Measurements from ENCODE around the gene OCA2. TPM values are rescaled to one million over a fixed set of nuclear protein-coding genes. Genes with fewer than 3 reads are reported as not detected.

Gene OCA2
- total RNA-seq, 2 donors from 2014 or later: 0.31 TPM; not detected in 1

- H3K27ac ChIP-seq: no peak overlapping the region
- DNase-seq (ENCODE audit: low spot score): no peak
- TF ChIP-seq CTCF (IDR thresholded peaks at IDR 0.05): no peak
- H3K27me3 ChIP-seq: no peaks in the 10 kb centered on the region
- H3K4me3 ChIP-seq: no peak overlapping the region
- H3K4me1 ChIP-seq: no peaks in the 10 kb centered on the region
- no peaks in the 10 kb centered on the region for H3K9me3 ChIP-seq
- no peaks in the 10 kb centered on the region for H3K36me3 ChIP-seq
Observed at GRCh38 chr15:27903405-27903804, 195.7 kb downstream of the OCA2 start.

GRCh38 chr15:27902680-27903385, 196.3 kb downstream of the OCA2 start:
- Histone ChIP-seq H3K4me3 (no peak overlapping the region), H3K36me3 (no peaks in the 10 kb centered on the region), H3K4me1 (no peaks in the 10 kb centered on the region), H3K9me3 (no peaks in the 10 kb centered on the region), H3K27me3 (no peaks in the 10 kb centered on the region), H3K27ac (no peak overlapping the region)
- no peak for DNase-seq (ENCODE audit: low spot score)
- TF ChIP-seq CTCF (IDR thresholded peaks at IDR 0.05): no peak

- Histone ChIP-seq H3K4me3 (no peak overlapping the region), H3K4me1 (no peaks in the 10 kb centered on the region), H3K9me3 (no peaks in the 10 kb centered on the region), H3K36me3 (no peaks in the 10 kb centered on the region), H3K27ac (no peak overlapping the region), H3K27me3 (no peaks in the 10 kb centered on the region)
- TF ChIP-seq CTCF (IDR thresholded peaks at IDR 0.05): no peak
- no peak for DNase-seq (ENCODE audit: low spot score)
Observed at GRCh38 chr15:27899583-27900285, 199.4 kb downstream of the OCA2 start.

GRCh38 chr15:27897481-27897880, 201.6 kb downstream of the OCA2 start:
- Histone ChIP-seq H3K4me1 (no peaks in the 10 kb centered on the region), H3K9me3 (peaks cover 0 to 14% of the 10 kb centered on the region in 2 donors), H3K4me3 (no peak overlapping the region), H3K27ac (no peak overlapping the region), H3K27me3 (no peaks in the 10 kb centered on the region), H3K36me3 (no peaks in the 10 kb centered on the region)
- no peak for DNase-seq (ENCODE audit: low spot score)
- TF ChIP-seq CTCF (IDR thresholded peaks at IDR 0.05): no peak

GRCh38 chr15:27894645-27895044, 204.5 kb downstream of the OCA2 start:
- Histone ChIP-seq H3K9me3 (peaks cover 0 to 39% of the 10 kb centered on the region in 2 donors), H3K4me3 (no peak overlapping the region), H3K36me3 (no peaks in the 10 kb centered on the region), H3K4me1 (no peaks in the 10 kb centered on the region), H3K27ac (no peak overlapping the region), H3K27me3 (no peaks in the 10 kb centered on the region)
- no peak for TF ChIP-seq CTCF (IDR thresholded peaks at IDR 0.05)
- DNase-seq (ENCODE audit: low spot score): no peak

Data from right atrium auricular region (tissue), 2 donors.